ENCODE measurements around the gene TTC27.
"Not testable (repeated sequence)": the region's sequence is repeated elsewhere in the genome, so short reads cannot be mapped to it uniquely, and the experiment has no call there.

TTC27 gene

DNA sequence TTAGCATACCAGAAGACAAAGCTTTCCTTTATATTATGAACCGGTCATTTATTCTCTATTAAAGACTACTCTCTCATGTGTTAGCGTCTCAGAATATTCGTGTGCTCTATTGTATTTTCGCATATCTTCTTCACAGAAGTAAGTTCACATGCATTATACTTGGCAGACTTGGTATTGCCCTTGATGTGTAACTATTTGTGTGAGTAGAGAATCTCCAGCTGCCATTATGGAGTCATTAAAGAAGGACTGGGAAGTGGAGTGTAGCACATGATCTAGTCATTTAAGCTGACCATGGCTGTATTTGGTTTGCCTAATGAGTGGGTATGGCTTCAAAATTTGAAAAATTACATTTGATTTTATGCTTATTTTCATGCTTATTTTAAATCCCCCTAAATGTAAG lies 92.9 kb downstream of the TTC27 start:
- no peak for DNase-seq

GRCh38 chr2:32721376-32721775 lies 93.5 kb downstream of the TTC27 start:
- no peak for DNase-seq

DNA sequence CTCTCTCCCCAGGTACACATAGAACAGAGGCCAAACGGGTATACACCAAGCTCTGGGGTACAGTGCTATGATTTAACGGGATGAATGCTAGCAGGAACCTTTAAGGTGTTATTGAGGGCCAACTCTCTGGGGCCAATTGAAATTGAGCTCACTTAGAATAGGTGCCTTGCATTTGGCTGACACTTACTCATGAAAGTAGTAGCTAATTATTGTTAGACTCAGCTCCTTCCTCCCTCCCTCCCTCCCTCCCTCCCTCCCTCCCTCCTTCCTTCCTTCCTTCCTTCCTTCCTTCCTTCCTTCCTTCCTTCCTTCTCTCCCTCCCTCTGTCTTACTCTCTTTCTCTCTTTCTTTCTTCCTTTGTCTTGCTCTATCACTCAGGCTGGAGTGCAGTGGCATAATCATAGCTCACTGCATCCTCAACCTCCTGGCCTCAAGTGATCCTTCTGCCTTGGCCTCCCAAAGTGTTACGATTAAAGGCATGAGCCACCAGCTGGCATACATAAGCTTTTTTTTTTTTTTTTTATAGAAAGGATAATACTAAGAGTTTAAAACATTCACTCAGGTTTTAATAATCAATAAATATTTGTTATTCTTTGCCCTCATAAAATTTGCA lies 95.7 kb downstream of the TTC27 start:
- no peak for DNase-seq

DNA sequence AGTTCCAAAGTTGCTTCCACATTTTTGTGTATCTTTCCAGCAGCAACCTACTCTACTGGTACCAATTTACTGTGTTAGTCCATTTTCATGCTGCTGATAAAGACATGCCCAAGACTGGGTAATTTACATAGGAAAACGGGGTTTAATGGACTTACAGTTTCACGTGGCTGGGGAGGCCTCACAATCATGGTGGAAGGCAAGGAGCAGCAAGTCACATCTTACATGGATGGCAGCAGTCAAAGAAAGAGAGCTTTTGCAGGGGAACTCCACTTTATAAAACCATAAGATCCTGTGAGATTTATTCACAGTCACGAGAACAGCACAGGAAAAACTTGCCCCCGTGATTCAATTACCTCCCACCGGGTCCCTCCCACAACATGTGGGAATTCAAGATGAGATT lies 98.8 kb downstream of the TTC27 start:
- DNase-seq, result not testable (repeated sequence)

DNA sequence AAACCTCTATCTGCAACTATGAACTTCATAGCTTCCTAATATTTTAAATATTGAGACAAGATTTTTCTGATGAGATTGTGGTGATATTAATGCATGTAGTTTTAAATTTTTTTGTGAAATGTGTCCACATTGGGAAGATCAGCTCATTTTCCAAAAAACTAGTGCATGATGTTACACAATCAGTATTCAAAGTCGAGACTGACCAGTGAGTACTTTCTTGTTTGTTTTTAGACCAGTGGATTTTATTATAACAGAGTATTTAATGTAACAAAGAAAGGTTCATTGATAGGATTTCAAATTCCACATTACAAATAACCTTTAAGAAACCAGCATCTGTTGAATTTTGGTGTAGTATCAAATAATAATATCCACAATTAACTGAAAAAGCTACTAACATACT lies 99.3 kb downstream of the TTC27 start:
- DNase-seq, result no peak

DNA sequence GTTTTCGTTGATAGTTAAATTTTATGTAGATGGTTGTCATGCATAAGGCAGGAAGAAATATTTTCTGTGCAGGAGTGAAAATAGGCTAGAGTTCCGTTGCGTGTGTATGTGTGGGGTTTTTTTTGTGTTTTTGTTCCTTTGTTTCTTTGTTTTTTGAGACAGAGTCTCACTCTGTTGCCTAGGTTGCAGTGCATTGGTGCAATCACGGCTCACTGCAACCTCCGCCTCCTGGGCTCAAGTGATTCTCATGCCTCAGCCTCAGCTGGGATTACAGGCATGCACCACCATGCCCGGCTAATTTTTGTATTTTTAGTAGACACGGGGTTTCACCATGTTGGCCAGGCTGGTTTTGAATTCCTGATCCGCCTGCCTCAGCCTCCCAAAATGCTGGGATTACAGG lies 103.1 kb downstream of the TTC27 start:
- DNase-seq, result not testable (repeated sequence)

DNA sequence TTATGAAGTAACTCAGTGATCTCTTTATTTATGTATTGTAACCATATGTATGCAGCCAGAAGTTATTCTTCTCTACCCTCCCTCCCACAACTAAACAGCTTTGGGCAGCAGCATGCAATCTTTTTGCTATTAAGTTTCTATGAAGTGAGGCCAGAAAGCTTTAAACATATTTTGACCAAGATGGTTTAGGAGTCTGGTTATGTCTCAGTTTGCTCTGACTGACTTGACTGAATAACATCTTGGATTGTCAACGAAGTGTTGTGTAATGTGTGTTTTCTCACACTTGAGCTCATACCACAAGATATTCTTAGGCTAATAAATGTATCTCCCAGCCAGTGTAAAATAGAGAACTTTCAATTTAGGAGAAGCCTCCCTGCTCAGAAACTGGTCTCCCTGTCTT lies 104.3 kb downstream of the TTC27 start:
- no peak for DNase-seq

DNA sequence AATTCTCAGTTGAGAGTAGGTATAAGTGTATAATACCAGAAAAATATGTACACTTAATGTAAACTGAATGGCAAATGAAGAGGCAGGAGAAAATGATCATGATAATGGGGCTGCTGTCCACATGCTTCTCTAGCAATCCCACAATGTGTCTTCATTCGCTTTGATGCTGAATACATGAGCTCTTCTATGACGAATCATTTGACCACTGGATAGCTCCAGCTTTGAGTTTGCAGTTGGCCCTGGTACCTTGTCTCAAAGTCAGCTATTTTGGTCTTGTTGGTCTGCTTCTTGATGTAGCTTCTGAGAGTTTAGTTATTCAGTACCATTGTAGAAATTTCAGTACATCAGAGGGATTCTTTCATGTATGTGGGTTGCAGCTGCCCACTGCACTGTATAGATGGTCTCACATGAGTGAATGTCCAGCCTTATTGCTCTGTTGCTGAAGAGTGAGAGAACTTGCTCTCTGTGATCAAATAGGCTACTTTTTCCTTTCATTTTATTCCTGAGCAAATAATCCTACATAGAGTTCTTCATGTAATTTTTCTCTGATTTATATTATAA lies 105.1 kb downstream of the TTC27 start:
- peak; percentile 37 for DNase-seq

GRCh38 chr2:32735348-32735747 lies 107.5 kb downstream of the TTC27 start:
- DNase-seq, result no peak

- peak; percentile 46 for DNase-seq
Measured at GRCh38 chr2:32738939-32739338, 111.1 kb downstream of the TTC27 start.

DNA sequence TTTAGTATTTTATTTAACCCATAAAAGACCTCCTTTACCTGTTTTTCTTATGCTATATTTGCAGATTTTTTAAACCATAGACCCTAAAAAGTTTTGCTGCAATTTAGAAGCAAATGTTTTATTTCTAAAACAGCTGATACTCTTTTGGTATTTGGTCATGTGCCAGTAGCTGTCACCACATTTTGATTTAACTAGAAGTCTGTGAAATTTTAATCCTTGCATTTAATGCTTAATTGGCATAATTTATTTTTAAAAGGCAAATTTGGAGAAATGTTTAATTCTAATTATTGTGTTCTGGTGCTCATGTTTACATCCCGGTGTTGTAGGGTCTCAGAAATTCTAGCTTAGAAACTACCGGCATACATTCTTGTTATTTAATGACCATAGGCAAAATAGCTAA lies 111.8 kb downstream of the TTC27 start:
- peak; percentile 15 for DNase-seq

DNA sequence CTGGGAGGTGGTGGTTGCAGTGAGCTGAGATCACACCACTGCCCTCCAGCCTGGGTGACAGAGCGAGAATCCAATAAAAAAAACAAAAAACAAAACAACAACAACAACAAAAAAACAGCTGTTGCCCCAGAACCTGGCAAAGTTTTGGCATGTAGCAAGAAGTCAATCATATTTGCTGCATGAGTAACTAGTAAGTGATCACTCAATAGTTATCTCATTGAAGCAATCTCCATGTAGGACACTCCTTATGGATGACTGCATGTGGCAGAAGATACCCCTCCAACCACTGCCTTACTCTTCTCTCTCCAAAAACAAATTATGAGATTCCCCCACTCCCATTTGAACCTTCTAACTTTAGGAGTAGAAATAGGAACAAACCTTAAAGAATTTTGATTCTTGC lies 113.7 kb downstream of the TTC27 start:
- peak; percentile 4 for DNase-seq

GRCh38 chr2:32742376-32742775 lies 114.5 kb downstream of the TTC27 start:
- DNase-seq, result no peak

DNA sequence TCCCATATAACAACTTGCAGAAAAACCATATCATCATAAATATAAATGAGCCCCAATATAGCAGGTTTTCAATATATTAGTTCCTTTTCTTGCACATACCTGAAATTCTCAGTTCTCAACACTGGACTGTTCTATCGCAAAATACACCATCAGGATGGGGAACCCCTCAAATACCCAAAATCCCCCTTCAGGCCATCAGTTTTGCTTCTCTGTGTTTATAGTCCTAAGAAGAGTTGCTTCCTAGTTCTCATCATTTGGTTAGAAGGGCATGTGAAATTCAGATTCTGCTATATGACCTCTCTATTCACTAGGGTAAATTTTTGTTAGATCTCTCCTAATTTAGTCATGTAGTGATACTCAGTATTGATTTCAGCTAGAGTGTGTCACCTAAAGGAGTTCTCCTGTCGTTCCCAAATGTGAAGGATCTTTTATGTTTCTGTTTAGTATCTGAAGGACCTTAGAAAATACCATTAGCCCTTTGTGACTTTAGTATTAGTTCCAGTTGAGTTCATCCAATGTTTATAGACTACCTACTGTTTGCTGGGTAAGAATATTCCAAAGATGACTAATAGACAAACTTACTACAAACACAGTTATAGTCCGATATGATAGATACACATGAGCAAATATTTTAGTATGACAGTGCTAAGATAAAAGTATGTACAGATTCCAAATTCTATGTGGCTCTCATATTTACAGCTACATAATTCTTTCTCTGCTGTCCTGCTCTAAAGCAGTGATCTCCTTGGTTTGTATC lies 115.8 kb downstream of the TTC27 start:
- peak; percentile 66 for DNase-seq

DNA sequence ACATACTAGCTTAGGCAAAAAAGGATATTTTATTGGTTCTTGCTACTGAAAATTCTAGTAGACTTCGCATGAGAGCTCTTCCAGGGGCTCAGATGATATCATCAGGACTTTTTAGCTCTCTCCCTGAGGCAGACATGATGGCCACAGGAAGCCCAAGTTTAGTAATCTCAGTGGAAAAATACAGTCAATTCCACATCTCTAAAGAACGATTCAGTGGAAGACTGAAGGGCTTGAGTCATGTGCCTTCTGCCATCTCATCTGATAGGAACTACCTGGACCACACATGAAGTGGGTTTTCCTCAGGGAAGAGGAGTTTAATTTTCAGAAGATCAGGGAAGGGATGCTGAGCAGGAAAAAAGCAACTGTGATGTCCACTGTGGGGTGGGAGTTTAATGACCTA lies 117.3 kb downstream of the TTC27 start:
- DNase-seq, result peak; percentile 36

- DNase-seq, result no peak
Measured at GRCh38 chr2:32745675-32746074, 117.8 kb downstream of the TTC27 start.

- DNase-seq, result peak; percentile 24
Measured at GRCh38 chr2:32746669-32747068, 118.8 kb downstream of the TTC27 start.

DNA sequence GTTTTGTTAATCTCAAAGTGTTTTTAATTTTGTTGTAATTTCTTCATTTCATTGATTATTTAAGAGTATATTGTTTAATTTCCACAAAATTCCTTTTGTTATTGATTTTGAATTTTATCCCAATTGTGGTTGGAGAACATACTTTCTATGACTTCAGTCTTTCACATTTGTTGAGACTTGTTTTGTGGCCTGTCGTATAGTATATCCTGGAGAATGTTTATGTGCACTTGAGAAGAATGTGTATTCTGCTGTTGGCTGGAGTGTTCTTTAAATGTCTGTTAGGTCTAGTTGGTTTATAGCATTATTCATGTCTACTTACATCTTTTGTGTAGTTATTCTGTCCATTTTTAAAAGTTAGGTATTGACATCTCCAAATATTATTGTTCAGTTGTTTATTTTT lies 120.3 kb downstream of the TTC27 start:
- no peak for DNase-seq

DNA sequence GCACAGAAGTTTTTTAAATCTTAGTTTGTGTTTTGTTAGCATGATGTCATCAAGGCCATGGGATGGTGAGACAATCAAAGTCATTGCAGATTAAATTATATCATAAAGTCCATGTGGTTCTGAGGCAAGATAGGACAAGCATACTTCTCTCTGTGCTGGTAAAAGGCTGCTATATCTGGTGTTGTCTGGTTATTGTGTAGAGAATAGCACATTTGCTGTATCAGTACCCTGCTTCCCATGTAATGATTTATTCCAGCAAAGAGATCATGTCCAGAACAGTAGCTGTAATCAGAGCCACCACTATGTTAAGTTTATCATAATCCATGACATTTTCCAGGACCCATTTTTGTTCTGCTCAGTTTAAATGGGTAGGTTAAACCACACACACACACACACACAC lies 123.0 kb downstream of the TTC27 start:
- no peak for DNase-seq

DNA sequence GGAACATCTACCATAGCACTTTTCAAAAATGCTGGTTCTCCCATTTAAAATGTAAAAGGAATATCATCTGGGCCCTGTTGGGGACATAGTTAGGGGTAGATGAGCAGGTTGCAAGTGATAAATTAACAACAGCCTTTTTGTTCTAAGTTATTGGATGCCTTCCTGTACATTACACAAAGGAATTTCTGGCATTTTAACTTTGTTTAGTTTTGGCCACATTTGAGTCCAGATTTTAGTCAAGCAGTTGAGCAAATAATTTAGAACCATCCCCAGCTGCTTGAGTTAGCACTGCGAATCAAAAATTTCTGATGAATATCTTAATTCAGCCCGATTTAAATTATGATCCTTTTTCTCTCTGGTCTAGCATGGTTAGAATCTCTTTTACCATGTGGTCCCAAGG lies 124.4 kb downstream of the TTC27 start:
- peak; percentile 45 for DNase-seq

DNA sequence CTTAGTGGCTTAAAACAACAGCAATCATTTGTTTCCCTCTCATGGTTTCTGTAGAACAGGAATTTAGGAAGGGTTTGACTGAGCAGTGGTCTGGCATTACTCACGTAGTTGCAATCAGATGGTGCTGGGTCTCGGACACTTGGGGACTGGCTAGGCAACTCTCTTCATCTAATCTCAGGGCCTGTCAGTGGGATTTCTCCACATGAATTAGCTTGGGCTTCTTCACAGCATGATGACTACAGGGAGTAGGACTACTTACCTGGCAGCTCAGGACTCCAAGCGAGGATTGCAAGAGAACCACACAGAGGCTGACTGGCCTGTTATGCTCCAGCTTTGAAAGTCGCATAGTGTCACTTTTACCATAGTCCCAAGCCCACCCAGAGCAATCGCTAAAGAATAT lies 125.1 kb downstream of the TTC27 start:
- DNase-seq, result no peak

GRCh38 chr2:32754676-32755075 lies 126.8 kb downstream of the TTC27 start:
- not testable (repeated sequence) for DNase-seq

GRCh38 chr2:32755666-32756065 lies 127.8 kb downstream of the TTC27 start:
- no peak for DNase-seq

- DNase-seq, result no peak
Measured at GRCh38 chr2:32756074-32756727, 128.4 kb downstream of the TTC27 start.

Measured in fibroblast of skin of back (primary cell).